GF-D8 (cell line): ENCODE measurements around the gene KLHL25.

Experiments used
- DNase-seq: peaks from one replicate; lab custom pipeline; 2025; lab: John Stamatoyannopoulos, UW

The KLHL25 gene

GRCh38 chr15:85716261-85716660, 78.5 kb downstream of the KLHL25 start:
- no peak for DNase-seq

GRCh38 chr15:85711580-85712192, 83.0 kb downstream of the KLHL25 start:
- no peak for DNase-seq

- no peak for DNase-seq
Measured at GRCh38 chr15:85710340-85710842, 84.3 kb downstream of the KLHL25 start.
